CD4-positive, alpha-beta T cell treated with Interleukin-2 at 100 ng/mL for 4 hours (primary cell): Measurements from ENCODE around the gene MRPS21.

ENCODE experiments used
- DNase-seq: peaks from one replicate; pipeline ENCODE4 v3.0.0-alpha.2; 2020; ENCODE audit warnings: low spot score

MRPS21 gene

GRCh38 chr1:150293433-150294253 is at the start of gene MRPS21:
MRPS21 (plus strand) TSS chr1:150293861; CDS start chr1:150294367, 506 bp downstream.
- DNase-seq, result peak; percentile 91

GRCh38 chr1:150249936-150250335 is 43.7 kb upstream of the MRPS21 start:
- no peak for DNase-seq

DNA sequence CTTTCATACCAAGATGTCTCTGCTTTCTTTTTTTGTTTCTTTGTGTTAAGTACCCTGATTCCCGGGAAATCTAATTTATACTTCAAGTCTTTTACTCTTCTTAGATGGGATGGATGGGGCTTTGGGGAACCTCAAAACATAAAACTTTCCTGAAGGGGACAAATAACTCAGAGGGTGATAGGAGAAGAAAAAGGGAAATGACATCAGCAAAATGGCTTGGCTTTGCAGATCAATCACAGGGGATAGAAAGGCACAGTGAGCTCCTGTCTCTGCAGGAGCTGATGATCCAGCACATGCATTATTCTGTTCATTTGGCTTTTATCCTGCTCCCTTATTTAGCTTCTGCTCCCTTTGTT is 37.5 kb upstream of the MRPS21 start:
- DNase-seq, result no peak

- DNase-seq, result no peak
These were observed 36.9 kb upstream of the MRPS21 start for GRCh38 chr1:150256554-150257341.

- no peak for DNase-seq
These were observed 35.8 kb upstream of the MRPS21 start, which contains the start of gene CA14 for GRCh38 chr1:150257624-150258585. CA14 (plus strand) TSS chr1:150257774; CDS start chr1:150258129, 355 bp downstream.

GRCh38 chr1:150259217-150259616 is 34.4 kb upstream of the MRPS21 start:
- DNase-seq, result no peak

DNA sequence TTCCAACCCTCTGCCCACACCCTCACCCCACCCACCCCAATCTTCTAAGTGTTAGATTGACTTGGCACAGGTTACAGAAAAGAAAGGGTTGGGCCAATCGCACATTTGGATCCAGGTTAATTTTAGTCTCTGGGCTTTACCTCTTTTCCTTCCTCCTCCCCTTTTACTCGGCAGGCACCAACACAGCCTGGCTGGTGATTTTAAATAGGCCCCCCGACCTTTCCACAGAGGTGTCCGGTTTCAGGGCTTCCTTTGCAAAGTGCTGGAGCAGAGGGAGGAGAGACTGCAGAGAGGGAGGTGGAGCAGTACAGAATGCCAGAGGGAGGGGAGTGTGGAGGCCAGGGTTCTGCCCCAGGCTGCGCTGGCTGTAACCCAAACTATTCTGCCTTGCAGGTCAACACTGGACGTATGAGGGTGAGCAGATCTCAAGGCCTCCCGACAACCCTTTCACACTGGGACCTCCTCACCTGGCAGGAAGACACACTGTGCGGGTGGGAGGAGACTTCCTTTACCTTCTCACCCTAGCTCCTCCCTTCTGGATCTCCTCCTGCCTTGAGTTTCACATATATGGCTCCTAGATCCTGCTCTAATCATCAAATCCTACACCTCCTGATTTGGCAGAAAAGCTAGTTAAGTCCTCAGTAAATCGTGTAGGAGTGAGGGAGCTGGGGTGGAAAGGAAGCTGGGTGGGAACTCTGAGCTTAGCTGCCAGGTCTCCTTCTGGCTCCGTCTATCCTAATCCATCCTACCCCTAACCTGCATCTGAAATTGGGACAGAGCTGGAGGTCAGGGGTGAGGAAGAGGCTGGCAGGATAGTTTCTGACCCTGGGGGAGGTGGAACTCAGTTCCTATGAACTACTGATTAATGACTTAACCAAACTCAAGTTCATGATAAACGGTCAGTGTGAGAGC is 33.6 kb upstream of the MRPS21 start:
- DNase-seq, result no peak

DNA sequence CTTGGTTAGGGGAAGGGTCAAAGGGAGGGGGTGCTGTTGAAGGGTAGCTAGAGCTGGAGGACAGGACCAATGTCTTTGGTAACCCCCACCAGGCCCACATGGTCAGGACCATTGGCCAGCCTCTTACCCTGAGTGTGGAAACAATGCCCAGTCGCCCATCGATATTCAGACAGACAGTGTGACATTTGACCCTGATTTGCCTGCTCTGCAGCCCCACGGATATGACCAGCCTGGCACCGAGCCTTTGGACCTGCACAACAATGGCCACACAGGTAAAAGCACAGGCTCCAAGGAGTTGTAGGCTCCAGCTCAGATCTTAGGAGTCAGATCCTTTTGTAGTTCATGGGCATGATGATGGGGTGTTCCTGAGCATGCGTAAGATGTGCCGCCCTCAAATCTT is 32.3 kb upstream of the MRPS21 start:
- DNase-seq, result no peak

GRCh38 chr1:150262388-150263320 is 31.0 kb upstream of the MRPS21 start:
- DNase-seq, result no peak

- DNase-seq, result no peak
These were observed 30.1 kb upstream of the MRPS21 start for GRCh38 chr1:150263549-150263948.

GRCh38 chr1:150267896-150268295 is 25.8 kb upstream of the MRPS21 start:
- DNase-seq, result no peak

DNA sequence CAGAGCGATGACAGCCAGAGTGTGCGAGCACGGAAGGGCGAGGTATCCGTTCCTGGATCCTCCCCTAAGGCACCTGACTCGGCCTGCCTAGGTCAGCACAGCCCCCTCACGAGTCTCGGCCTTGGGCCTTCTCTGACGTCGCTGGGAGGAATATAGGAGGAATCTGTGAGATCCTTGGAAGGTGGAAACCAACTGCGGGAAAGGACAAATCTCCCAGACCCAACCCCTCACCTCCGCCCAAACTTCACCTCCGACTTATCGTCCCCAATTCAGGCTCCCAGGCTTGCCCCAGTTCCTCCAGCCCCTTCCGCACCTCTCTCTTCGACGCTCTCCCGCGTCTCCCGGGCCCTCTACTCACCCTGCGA is 25.3 kb upstream of the MRPS21 start:
- DNase-seq, result peak; percentile 49

DNA sequence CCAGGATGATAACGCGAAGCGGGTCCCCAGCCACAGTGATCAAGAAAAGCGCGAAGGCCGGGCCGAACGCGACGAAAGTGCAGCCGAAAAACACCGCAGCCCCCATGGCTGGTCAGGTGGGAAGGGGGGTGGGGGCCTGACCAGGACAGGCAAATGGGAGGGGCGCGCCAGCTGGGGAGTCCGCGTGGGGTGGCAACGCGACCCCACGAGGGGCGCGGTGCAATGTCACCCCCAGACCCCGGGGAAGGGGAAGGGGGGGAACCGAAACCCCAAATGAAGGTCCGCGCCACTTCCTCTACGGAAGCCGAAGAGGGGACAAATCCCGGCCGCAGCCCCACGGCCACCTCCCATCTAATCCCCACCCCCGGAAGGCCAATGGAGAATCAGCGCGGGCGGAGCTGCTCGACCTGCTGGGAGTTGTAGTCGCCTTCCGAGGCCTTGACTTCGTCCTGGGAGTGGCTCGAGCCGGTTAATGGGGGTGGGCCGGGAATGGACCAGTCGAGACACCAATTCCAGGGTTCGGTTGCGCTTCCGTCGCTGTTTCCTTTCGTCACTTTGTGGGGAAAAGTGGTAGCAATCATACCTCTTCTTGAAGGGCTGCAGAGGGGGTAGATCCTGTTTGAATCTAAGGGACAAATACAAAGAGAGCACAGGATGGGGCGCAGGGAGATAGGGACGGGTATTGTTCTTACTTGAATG is 24.8 kb upstream of the MRPS21 start, which contains the start of gene APH1A:
Gene APH1A (minus strand): TSS at position 312 of the 699 bp plus-strand sequence. CDS start 206 bp downstream, at position 106.
- DNase-seq, result peak; percentile 96

DNA sequence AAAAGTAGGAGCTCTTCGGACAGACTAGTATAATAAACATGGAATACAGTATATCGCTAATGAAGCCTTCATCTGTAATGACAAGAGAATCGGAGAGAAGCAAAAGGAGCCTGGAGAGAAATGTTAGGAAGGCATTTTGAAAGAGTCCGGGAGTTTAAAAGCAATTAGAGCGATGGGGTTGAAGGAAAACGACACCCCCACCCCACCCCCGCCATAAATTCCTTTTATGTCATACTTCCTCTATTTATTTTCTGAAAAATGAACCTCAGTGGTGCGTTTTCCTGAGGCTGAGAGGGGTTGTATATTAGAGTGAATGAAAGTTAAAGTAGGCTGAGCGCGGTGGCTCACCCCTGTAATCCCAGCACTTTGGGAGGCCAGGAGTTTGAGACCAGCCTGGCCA is 24.2 kb upstream of the MRPS21 start:
- DNase-seq, result no peak

DNA sequence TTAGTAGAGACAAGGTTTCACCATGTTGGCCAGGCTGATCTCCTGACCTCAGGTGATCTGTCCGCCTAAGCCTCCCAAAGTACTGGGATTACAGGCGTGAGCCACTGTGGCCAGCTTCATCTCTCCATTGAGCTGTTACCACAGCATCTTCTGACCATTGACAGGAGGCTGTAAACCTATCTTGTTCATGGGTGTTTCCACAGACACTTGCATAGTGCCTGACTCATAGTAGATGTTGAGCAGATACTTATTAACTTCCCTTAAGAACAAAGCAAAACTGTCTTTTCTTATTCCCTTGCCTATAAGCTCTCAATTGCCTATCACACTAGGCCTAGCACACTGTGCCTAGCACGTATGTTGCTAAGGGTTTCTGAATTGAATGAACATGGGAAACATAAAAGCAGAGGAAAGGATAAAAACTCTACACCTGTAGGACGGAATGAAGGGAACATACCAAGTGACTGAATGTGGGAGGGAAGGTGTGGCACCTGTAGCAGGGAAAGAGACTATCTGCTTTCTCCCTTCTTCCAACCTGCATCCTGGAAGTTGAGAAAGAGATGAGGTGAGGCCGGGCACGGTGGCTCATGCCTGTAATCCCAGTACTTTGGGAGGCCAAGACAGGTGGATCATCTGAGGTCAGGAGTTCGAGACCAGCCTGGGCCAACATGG is 22.2 kb upstream of the MRPS21 start:
- DNase-seq, result no peak

DNA sequence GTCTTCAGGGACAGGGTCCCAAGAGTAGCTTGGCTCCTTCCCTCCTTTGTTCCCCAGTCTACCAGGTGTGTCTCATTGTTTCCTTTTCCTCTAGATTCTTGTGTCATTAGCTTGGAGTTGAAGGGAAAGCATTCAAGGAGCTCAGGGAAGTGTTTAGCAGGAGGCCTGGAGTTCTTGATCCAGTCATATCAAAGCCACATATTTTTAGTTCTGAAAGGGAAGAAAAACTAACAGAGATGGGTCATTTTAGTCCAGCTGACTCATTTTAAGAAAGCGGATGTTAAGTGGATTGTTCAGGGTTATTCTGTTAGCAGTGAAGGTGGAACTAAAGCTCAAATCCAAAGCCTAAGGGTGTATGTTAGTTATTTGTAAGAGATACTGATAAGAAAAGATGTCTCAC is 20.4 kb upstream of the MRPS21 start:
- DNase-seq, result no peak

GRCh38 chr1:150280138-150280707 is 13.4 kb upstream of the MRPS21 start:
- DNase-seq, result no peak

DNA sequence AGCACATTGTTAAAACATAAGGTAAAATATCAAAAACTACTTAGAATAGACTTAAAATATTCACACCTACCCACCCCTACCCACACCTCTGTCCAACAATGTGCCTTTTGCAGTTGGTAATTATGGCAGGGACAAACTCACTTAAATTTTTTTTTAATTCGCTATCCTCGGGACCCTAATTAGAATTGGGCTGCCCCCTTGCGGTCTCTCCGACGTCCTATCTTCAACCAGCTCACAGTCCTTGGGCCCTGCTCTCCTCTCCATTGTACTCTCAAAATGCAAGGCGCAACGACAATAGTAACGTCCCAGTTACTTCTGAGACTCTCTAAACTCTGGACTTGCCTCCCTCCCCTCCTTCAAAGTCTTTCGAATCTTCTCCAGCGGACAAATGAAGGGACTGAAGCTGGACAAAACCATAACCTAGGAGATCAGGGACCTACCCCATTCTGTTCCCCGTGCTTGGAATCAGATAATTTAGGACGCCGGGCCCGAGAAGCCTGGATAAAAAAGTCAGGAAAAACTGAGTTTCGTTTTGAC is 12.4 kb upstream of the MRPS21 start:
- peak; percentile 71 for DNase-seq
